DMS53 treated with DMSO at 0.1 percent for 48 hours (cell line): ENCODE data around the gene GPR148.

ENCODE experiments used
- DNase-seq: peaks from one replicate; lab custom pipeline; 2025; ENCODE audit not compliant: unreplicated experiment; lab: John Stamatoyannopoulos, UW

The GPR148 gene

DNA sequence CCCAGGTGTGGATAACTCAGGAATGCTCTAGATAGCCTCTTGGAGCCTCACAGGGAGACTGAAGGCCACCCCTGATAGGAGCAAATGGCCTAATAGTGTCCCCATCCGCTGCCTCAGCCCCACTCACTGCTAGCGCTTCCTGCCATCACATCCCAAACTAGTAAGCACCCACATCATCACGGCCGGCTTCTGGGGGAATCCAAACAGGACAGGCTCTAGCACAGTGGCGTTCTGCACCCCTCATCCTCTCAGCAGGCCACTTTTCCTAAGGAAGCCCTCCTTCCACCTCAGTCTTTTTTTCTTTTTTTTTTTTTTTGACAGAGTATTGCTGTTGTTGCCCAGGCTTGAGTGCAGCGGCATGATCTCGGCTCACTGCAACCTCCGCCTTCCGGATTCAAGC, 20.2 kb downstream of the GPR148 start:
- no peak for DNase-seq

DNA sequence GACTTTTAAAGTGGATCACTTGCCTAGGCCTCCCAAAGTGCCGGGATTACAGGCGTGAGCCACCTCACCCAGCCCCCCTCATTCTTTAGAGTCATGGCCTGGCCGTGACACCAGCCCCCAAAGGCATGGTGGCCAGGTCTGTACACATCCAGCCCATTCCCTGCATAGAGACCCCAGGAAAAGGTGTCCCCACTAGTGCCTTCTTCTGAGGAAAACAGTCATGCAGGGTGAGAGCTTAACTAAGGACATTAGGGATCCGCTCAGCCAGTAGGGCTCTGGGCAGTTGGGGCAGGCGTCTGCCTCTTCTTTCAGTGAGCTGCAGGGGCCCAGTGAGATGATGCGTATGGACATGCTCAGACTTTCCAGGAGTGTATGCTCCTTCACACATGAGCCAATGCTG, 20.8 kb downstream of the GPR148 start:
- no peak for DNase-seq

DNA sequence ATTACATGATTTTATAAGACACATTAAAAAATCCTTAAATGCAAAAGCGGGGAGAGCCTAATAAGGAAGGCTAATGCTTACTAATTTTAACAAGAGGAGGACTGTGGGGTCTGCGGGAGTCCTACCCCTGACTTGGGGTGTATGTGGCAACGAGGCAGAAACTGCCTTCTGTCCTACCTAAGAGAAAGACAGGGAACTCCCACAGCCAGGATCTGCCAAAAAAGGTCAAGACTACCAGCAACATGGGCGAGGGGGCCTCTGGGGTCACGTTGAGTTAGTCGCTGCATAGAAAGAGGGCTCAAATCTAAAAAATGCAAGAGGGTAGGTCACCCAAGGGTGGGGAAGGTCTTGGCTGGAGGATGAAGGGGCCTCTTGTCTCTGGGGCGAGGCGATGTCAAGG, 25.9 kb downstream of the GPR148 start:
- no peak for DNase-seq

DNA sequence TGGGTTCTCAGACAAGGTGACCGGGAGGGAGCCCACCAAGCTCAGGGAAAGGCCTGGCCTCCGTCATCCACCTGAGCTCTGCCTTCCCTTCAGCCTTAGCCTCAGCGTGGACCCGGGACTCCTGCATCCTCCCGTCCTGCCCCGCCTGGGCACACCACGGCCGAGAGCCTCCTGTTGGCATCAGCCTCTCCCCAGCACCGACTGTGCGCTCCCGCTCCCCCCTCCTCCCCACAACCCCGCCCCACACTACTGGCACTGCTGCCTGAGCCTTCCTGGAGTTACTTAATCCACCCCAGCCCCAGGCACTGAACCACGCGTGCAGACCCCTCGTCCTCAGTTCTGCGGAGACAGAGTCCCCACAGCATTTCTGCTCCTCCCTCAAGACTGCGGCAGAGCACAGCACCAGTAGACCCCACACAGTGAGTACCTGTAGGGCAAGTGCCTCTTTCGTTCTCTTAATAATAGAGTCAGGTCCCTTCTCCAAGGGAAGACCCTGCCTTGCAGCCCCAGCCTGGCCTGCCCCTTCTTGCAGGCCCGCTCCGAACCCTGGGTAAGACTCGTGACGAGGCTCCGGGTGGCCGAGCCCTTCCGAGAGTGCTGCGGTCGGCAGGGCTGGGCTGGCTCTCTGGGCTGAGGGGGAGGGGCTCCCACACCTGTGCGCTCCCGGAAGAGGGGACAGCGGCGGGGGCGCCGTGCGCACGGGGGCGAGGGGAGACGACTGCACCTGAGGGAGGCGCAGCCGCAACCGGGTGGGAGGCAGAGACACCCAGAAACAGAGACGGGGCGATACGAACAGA, 26.6 kb downstream of the GPR148 start, which contains the start of gene AMER3:
AMER3 (plus strand) TSS at position 285 of the 797 bp plus-strand sequence. CDS start 6,533 bp downstream, outside the sequence.
- no peak for DNase-seq

DNA sequence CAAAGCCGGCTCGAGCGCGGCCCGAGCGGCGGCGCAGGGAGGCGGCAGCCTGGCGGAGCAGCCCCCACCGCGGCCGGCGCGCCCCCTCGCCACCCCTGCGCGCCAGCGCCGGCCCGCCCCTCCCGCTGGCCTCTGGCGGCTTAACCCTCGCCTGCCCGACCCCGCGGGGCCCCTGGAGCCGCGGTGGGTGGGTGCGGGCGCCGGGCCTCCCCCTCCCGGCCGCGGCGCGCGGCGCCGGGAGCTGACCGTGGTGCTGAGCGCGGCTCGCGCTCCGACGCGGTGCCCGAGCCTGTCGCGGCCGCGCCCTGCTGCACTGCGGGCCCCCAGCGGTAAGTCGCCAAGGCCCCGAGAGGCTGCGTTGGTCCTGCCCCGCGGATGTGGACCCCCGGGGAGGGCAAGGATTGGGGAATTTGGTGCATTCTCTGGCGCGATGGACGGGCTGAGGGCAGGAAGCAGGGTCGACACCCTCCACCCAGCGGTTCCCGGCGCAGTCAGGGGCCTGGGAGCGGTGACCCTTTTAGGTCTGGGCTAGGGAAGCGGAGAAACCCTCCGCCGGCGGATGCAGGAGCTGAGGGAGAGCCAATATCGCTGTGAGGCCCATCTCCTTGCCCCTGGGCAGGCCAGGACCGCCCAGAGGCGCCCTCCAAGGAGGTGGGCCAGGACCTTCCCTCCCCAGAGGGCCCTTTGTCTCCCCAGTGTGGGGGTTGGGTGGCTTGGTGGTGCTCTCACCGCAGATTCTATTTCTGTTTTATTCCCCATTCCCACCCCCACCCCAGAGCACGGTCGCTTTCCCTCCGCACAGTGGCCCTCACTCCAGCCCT, 27.4 kb downstream of the GPR148 start:
- DNase-seq: peak; percentile 2

DNA sequence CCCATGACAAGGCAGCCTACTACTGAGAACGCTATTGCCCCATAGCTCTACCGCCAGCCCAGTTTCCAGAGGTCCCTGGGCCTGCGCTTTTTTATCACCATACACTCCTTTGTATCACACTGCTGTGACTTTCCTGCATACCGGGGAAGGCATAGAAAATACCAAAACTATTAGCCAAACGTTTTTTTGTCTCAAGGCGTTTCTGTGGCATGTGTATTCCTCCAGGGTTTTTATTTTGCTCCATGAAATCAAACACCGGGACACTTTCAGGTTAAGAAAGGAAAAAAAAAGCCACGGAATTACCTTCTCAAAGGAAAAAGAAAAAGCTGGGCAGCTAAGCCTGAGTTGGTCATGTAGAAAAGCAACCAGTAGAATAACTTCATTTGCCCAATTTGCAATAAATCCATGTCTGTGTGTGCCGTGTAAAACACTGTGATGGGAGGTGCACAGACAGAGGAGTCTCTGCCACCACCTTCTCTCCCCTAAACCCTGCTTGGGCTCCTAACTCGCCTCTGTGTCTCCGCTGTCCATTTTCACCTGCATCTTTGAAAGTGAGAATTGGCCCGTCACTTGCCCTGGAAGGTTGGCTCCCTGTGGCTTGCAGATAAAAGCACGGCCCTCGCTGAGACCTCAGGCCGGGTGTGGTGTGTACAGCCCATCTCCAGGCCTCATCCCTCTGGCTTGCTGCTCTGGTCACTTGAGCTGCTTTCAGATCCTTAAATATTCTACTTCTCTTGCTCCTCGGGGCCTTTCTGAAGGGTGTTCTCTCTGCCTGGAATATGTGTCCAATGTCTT, 28.2 kb downstream of the GPR148 start:
- DNase-seq: no peak

DNA sequence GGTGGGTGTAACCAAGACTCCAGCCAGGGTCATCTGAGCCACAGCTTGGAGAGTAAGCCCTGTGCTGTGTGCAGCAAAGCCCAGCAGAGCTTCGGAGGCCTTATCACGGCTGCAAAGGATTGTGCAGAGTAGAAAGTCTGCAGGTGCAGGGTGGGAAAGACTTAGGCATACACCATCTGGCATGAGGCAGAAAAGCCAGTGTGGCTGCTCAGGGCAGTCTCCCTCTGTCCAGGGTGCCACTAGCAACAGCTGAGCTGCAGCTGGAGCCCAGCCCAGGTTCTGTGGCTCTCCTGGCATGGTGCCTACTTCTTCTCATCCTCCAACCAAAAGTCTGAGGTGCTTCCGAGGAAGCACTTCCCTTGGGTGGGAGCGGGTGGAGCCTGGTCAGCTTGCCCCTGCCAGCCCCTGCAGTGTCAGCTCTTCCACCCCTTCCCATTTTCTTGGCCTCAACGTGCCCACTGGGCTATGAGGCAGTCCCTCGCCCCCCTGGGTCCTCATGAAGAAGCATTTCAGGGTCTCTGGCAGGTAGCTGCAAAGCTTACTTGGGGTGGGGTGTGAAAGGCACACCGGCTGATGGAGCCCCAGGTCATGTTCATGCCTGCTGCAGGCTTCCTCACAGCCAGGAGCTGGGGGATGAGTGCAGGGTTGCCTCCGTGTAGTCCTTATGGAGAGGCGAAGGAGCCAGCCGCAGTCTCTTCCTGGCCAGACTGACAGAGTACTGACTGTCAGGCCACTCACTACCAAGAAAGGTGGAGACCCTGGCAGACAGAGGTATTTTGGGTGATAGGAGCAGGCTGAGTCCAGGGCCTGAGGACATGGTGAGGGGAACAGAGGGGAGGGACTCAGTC, 31.3 kb downstream of the GPR148 start:
- DNase-seq: no peak

DNA sequence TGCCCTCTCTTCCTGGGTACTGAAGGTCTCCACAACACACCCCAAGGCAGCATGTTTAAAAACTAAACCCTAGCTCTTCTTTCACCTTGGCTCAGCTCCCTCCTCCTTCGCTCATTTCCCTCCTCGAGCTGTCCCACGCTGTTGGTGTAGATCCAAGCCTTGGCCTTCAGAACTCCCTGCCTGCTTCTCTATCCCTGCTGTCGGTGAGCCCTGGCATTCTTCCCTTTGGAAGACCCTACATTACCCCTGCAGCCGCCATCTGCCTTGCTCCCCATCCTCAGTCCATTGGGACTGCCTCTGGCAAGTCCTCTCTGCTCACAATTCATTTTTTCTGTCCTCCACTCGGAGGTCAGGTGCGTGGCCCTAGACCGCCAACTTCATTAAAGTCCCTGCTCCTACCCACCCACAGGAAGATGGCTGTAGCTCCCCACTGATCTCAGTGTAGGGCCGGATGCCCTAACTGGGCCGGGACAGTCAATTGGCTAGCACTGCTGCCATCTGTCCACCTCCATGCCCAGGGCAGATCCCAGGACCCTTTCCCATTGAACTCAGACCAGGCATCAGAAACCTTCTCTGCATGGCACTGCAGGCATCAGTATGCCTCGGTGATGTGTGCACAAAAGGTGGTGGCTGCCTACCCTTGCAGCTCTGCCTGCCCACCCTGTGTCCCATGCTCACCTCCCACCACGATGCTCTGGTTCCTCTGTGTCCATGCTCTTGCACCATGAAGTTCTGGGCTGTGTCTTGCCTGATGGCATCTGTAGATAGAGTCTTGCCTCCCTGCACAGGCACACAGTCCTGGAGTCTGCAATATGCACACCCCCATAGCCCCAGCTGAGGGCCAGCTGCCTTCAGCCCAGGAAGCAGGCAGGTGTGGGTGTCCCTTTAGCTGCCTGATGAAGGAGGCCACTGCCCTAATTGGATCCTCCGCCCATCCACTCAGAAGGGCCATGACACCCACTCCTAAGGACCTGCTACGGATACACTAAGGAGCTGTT, 32.2 kb downstream of the GPR148 start:
- DNase-seq: no peak

DNA sequence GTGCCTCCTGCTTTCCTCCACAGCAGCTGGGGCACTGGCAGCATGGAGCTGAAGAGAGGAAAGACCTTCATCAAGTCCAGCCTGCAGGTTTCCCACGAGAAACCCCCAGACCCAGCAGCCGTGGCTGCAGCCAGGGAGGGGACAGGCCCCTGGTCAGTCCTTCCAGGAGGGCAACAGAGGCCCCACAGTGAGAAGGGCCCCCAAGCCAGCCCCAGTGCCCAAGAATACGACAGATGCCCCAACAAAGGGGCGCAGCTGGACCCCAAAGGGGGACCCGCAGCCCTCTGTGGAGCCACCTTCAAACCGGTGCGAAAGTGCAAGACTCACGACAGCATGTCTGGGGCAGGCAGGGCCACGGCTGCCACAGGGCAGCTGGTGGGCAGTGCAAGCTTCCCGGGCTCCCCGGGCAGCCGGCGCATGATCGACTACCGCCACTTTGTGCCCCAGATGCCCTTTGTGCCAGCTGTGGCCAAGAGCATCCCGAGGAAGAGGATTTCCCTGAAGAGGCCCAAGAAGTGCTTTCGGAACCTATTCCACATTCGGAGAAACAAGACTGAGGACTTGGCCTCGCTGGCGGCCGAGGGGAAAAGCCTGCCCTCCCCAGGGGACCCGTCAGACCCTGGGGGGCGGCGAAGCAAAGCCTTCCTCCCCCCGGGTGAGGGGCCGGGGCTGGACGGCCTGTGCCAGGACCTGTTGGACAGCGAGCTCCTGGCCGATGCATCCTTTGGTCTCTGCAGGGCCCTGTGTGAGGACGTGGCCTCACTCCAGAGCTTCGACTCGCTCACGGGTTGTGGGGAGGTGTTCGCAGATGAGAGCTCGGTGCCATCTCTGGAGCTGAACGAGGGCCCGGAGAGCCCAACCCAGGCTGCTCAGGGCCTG, 33.4 kb downstream of the GPR148 start:
- no peak for DNase-seq

DNA sequence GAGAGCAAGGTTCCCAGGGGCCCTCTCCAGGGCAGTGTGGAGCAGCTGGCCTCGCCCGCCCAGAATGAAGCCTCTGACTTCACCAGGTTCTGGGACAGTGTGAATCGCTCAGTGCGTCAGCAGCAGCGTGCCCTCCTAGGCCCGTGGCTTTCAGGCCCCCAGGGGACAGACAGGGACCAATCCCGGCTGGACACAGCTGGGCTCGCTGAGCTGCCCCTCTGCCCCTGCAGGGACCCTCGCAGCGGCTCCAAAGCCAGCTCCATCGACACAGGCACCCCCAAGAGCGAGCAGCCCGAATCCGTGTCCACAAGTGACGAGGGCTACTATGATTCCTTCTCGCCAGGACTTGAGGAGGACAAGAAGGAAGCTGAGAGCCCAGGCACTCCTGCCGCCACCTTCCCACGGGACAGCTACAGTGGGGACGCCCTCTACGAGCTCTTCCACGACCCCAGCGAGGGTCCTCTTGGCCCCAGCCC, 34.1 kb downstream of the GPR148 start:
- no peak for DNase-seq

DNA sequence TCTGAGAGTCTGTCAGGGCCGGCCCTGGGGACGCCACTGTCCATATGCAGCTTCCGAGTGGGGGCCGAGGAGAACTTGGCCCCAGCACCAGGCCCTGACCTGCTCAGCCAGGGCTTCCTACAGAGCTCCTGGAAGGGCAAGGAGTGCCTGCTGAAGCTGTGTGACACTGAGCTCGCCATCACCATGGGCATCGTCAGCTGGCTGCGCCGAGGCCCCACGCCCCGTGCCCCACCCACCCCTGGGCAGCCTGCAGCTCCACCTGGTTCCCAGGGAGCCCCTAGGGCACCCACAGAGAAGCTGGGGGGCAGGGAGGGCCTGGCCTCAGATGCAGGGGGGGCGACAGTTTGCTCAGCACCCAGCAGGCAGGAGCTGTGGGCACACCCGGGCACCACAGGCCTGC, 34.5 kb downstream of the GPR148 start:
- DNase-seq: no peak

DNA sequence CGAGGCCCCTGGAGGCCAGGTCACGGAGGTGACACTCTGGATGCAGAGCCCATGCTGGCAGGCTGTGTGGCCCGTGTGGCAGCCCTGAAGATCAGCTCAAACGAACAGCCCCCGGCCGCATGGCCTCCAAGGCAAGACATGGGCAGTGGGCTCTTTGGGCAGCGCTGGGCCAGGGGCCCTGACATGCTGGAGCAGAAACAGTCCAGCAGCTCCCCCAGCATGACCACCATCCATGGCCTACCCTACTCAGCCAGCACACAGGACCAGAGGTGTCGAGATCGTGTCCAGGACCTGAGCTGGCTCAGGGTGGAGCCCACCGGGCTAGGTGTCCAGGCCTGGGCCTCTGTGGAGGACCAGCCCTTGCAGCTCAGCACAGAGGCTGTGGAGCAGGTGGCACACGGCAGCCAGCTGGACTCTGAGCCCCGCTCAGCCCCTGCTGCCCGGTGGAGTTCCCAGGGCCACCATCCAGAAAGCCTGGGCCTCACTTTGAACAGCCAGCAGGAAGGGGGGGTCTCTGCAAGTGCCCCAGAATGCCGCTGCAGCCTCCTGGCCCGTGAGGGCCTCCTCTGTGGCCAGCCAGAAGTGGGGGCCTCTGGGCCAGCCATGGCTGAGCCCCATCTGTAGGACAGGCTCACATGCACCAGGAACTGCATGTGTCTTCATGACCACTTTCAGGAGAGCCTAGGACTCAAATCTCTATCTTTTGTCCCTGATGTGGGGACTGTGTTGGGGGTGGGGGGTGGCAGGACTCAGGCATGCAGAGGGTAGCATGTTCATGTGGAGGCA, 35.4 kb downstream of the GPR148 start:
- DNase-seq: no peak

DNA sequence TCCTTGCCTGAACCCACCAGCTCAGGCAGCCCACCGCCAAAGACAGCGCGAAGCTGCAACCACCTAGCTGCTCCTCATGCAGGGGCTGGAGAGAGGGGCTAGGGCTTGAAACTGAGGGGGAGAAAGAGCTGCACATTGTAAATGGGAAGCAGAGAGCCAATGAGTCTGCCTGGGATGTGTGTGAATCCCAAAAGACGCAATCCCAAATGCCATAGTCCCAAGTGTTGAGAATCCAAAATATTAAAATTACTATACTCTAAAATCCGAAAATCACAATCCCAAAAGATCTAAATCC, 35.9 kb downstream of the GPR148 start:
- no peak for DNase-seq

DNA sequence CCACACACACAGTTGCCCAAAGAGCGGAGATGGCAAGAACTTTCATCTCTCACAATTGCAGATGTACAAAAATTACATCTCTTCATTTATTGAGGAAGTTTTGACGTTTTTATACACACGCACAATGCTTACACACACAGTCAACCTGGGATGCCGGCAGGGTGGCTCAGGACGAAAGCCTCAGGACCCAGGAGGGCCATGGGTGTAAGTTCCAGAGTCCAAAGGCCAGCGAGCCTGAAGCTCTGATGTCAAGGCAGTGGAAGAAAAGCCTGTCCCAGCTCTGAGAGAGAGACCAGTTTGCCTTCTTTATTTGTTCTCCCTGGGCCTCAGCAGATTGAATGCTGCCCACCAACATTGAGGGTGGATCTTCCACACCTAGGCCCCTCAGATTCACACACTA, 36.6 kb downstream of the GPR148 start:
- DNase-seq: no peak

DNA sequence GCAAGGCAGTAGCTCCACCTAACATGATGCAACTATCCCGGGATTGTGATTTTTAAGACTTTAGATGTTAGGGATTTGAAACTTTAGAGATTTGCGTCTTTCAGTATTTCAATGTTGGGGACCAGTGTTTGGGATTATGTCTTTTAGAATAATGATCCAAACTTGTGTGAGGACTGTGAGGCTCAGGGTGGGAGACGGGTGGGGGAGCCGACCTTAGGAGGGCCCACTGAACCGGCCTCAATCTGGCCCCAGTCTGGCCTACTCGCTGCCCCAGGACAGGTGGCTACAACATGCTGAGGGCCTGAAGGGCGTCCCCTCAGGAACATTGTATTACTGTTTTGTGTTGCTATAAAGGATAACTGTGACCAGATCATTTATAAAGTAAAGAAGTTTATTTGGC, 37.2 kb downstream of the GPR148 start:
- no peak for DNase-seq

DNA sequence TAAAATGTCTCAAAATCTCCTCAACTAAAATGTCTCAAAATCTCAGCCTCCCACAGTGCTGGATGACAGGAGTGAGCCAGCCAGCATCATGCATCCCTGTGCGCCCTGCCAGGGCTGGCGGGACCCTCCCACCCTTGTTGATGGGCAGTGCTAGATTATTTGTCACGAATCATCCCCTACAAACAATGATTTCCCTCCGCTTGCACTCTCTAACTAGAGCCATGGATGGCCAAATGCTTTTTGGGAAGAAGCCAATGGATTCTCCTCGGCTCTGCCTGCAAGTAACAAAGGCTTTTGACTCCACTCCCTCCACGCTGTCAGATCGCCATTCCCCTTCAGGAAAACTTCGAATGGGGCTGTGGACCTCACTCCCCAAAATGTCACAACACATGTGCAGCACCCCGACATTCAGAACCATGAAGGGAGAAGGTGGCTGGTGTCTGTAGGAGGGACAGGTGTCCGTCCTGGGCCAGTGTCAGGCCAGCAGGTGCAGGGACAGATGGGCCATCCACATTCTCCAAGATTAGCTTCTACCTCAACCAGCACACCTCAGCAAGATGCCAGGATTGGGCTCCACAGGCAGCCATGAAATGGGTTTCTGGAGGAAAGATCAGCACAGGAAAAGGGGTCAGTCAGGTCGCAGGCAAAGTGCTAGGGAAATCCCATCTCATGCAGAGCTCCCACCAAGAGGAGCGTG, 38.0 kb downstream of the GPR148 start:
- no peak for DNase-seq

DNA sequence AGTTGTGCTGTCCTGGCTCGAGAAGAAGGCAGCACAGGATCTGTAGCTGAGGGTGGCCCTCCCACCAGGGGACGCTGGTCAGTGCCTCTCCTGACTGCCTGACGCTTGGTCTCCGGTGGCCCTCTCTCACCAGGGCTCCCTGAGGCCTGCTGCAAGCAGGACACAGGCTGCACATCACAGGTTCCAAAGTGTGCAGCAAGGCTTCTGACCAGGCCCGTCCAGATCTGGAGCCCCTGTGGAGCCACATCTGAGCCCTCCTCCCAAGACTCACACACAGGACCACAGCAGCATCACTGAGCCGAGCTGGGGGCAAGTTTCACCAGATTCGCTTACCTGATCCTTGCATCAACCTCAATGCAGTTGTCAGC, 38.5 kb downstream of the GPR148 start:
- no peak for DNase-seq
